Prostate gland (tissue), 2 donors: ENCODE results near the gene CTBP2.

ENCODE experiments used
- CTCF ChIP-seq, 4 experiments: fragments of 200-600 bp in 2 of 4; fragments of 450-650 bp in 2 of 4; sonication (generic) in 2 of 4; IDR thresholded peaks; 1 replicate in 3 of 4; 2 replicates in 1 of 4; pipeline ENCODE4 v1.5.1; 2016 to 2019; ENCODE audit warnings: antibody characterized with exemption in 4 of 4, mild to moderate bottlenecking in 2 of 4, moderate library complexity in 2 of 4
- POLR2A ChIP-seq: fragments of 450-650 bp; IDR thresholded peaks from one replicate; pipeline ENCODE4 v1.6.1; 2016; ENCODE audit warnings: antibody characterized with exemption, mild to moderate bottlenecking

DNA sequence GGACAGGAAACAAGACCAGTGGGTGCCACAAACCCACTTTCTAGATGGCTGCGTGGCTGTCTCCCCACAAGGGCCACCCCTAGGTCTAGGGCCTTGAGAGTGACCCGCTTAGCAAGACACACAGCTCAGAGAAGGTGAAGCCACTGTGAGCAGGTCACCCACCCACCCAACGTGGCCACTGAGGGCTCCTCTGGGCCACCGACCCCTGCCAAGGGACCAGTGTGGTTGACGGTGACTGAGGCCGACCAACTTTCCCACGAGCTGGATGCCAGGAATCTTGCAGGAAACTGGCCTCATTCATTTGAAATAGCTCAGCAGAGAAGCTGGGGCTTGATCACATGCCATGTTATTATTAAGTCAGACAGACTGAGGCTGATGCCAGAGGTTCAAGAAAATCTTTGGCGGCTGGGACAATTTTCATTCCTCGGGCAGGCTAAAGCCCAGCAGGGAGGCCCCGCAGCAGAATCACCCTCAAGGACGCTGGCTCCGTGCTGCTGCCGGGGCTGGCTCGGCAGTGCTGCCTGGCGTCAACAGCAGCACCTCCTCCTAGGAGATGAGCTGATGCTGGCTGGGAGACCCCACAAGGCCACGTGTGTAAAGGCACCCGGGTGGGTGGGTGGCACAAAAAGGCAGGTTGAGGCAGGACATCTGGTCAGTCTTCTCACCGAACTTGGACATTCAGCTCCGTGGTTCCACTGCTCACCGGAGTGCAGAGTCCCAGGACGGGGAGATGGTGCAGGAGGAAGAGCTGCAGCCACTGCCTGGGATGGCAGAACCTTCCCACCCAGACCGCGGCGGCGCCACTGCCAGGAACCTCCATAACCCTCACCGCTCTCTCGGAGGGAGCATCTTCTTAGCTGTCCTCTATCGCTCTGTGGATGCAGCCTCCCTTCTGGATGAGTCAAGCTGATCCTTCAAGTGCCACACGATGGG, 160.7 kb downstream of the CTBP2 start:
- no peak for TF ChIP-seq CTCF (IDR thresholded peaks at IDR 0.05)
- no peak for TF ChIP-seq POLR2A
